WTC11 (cell line): ENCODE data around the gene PTPA. TPM values are rescaled to one million over a fixed set of nuclear protein-coding genes. Genes with fewer than 3 reads are reported as not detected.
"Not testable (repeated sequence)": the region's sequence is repeated elsewhere in the genome, so short reads cannot be mapped to it uniquely, and the experiment has no call there.

ENCODE experiments used
- ATAC-seq: fragments of 200-7000 bp; cut with Tn5 transposase; 2 replicates; pipeline ENCODE4 v1.10.0; 2021; ENCODE audit warnings: mild to moderate bottlenecking, moderate library complexity
- CTCF ChIA-PET: fragments of 300-600 bp; sonication (Branson Sonifier 250); formaldehyde crosslinking; loops from one replicate; lab custom pipeline; 2021; ENCODE audit warnings: antibody characterized with exemption; lab: Charles Lee
- POLR2A ChIA-PET: fragments of 350-600 bp; sonication (Branson Sonifier 250); formaldehyde crosslinking; loops from one replicate; lab custom pipeline; 2021; ENCODE audit warnings: antibody characterized with exemption; lab: Charles Lee
- DNase-seq: peaks from one replicate; pipeline ENCODE4 v3.0.0; 2021; ENCODE audit warnings: low spot score
- H3K27ac Mint-ChIP-seq: 2 replicates; pipeline ENCODE4 v1.8.0; 2021; ENCODE audit warnings: mixed read lengths
- H3K27me3 Mint-ChIP-seq: 2 replicates; pipeline ENCODE4 v1.8.0; 2021; ENCODE audit warnings: low read depth, mild to moderate bottlenecking, moderate library complexity, mixed read lengths
- H3K36me3 Mint-ChIP-seq: 2 replicates; pipeline ENCODE4 v1.8.0; 2021; ENCODE audit warnings: mixed read lengths
- H3K4me1 Mint-ChIP-seq: 2 replicates; pipeline ENCODE4 v1.8.0; 2022; ENCODE audit warnings: mixed read lengths
- H3K4me3 Mint-ChIP-seq: 2 replicates; pipeline ENCODE4 v1.8.0; 2021; ENCODE audit warnings: mild to moderate bottlenecking, moderate library complexity, mixed read lengths
- H3K9me3 Mint-ChIP-seq: 2 replicates; pipeline ENCODE4 v1.8.0; 2021; ENCODE audit warnings: mixed read lengths
- ATF6 ChIP-seq: sonication (generic); formaldehyde crosslinking; IDR thresholded peaks from 2 replicates; pipeline ENCODE4 v1.8.1; 2023; ENCODE audit warnings: mild to moderate bottlenecking, missing genetic modification reagents
- CREB1 ChIP-seq: sonication (generic); formaldehyde crosslinking; IDR thresholded peaks from 2 replicates; pipeline ENCODE4 v1.8.0; 2023; ENCODE audit warnings: mild to moderate bottlenecking, missing genetic modification reagents
- ERG ChIP-seq: fragments of 250-450 bp; sonication (Bioruptor Pico); IDR thresholded peaks from 2 replicates; pipeline ENCODE4 v1.8.0; 2021; ENCODE audit warnings: mild to moderate bottlenecking
- ESRRA ChIP-seq: sonication (generic); formaldehyde crosslinking; IDR thresholded peaks from 2 replicates; pipeline ENCODE4 v1.8.1; 2022; ENCODE audit warnings: mild to moderate bottlenecking, missing genetic modification reagents, borderline replicate concordance
- FOXK1 ChIP-seq: sonication (generic); formaldehyde crosslinking; IDR thresholded peaks from 2 replicates; pipeline ENCODE4 v1.8.0; 2022; ENCODE audit warnings: mild to moderate bottlenecking, moderate library complexity, missing genetic modification reagents
- GABPB1 ChIP-seq: sonication (generic); formaldehyde crosslinking; IDR thresholded peaks from 2 replicates; pipeline ENCODE4 v1.8.1; 2023; ENCODE audit warnings: mild to moderate bottlenecking, missing genetic modification reagents
- HMGXB4 ChIP-seq: sonication (generic); formaldehyde crosslinking; IDR thresholded peaks from 2 replicates; pipeline ENCODE4 v1.8.1; 2023; ENCODE audit warnings: mild to moderate bottlenecking, moderate library complexity, missing genetic modification reagents
- NFE2L1 ChIP-seq: sonication (generic); formaldehyde crosslinking; IDR thresholded peaks from 2 replicates; pipeline ENCODE4 v1.8.1; 2023; ENCODE audit warnings: missing genetic modification reagents
- NFYB ChIP-seq: sonication (generic); formaldehyde crosslinking; conservative IDR thresholded peaks from 2 replicates; pipeline ENCODE4 v1.8.0; 2022; ENCODE audit warnings: low read depth, missing genetic modification reagents
- NR3C1 ChIP-seq: sonication (generic); formaldehyde crosslinking; conservative IDR thresholded peaks from 2 replicates; pipeline ENCODE4 v1.8.1; 2023; ENCODE audit warnings: low read depth, mild to moderate bottlenecking, missing genetic modification reagents
- RORB ChIP-seq: fragments of 250-450 bp; sonication (Bioruptor Pico); IDR thresholded peaks from 2 replicates; pipeline ENCODE4 v1.9.0; 2021; ENCODE audit warnings: mild to moderate bottlenecking
- STAT6 ChIP-seq: sonication (generic); formaldehyde crosslinking; conservative IDR thresholded peaks from 2 replicates; pipeline ENCODE4 v1.8.1; 2023; ENCODE audit warnings: mild to moderate bottlenecking, low read depth, missing genetic modification reagents, moderate library complexity
- TEAD4 ChIP-seq: sonication (generic); formaldehyde crosslinking; IDR thresholded peaks from 2 replicates; pipeline ENCODE4 v1.8.0; 2022; ENCODE audit warnings: mild to moderate bottlenecking, missing genetic modification reagents
- ZNF219 ChIP-seq: sonication (generic); formaldehyde crosslinking; IDR thresholded peaks from 2 replicates; pipeline ENCODE4 v1.8.0; 2023; ENCODE audit warnings: missing genetic modification reagents, mild to moderate bottlenecking, borderline replicate concordance
- ZNF317 ChIP-seq: sonication (generic); formaldehyde crosslinking; IDR thresholded peaks from 2 replicates; pipeline ENCODE4 v1.8.1; 2023; ENCODE audit warnings: low read depth, mild to moderate bottlenecking, moderate library complexity, missing genetic modification reagents, borderline replicate concordance
- total RNA-seq: library from RNA; stranded (reverse); gene quantifications from 3 replicates; pipeline ENCODE4 v1.2.3, GENCODE V29; 2021
- TF ChIP-seq, protein P1 (sequence below): fragments of 250-450 bp; sonication (Bioruptor Pico); IDR thresholded peaks from 2 replicates; pipeline ENCODE4 v1.9.0; 2021; ENCODE audit warnings: moderate library complexity, mild to moderate bottlenecking, inconsistent platforms, borderline replicate concordance
- TF ChIP-seq, protein P2 (sequence below): fragments of 200-600 bp; IDR thresholded peaks from 2 replicates; pipeline ENCODE4 v1.8.0; 2022; ENCODE audit warnings: antibody characterized with exemption

Gene PTPA
- total RNA-seq, 1 experiment from 2014 or later = 186 TPM

GRCh38 chr9:129111528-129112151 lies 425 bp downstream of the PTPA start (continued):
- TF ChIP-seq NR3C1 (CRISPR knock-in tag) (no peak), ZNF219 (CRISPR knock-in tag) (no peak), NFYB (no peak), NFE2L1 (no peak)
- TF ChIP-seq, protein P1, sequence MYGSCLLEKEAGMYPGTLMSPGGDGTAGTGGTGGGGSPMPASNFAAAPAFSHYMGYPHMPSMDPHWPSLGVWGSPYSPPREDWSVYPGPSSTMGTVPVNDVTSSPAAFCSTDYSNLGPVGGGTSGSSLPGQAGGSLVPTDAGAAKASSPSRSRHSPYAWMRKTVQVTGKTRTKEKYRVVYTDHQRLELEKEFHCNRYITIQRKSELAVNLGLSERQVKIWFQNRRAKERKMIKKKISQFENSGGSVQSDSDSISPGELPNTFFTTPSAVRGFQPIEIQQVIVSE (CRISPR knock-in tag) = no peak

DNA sequence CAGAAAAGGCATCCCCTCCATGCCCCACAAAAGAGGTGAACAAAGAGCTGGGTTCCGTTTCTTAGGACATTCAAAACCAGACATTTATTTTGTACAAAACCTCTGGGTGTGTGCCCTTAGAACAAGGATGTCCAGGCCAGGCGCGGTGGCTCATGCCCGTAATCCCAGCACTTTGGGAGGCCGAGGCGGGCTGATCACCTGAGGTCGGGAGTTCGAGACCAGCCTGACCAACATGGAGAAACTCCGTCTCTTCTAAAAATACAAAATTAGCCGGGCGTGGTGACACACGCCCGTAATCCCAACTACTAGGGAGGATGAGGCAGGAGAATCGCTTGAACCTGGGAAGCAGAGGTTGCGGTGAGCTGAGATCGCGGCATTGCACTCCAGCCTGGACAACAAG lies 1.3 kb downstream of the PTPA start:
- ATAC-seq, DNase-seq, H3K9me3 Mint-ChIP-seq, H3K36me3 Mint-ChIP-seq: not testable (repeated sequence)
- H3K4me1 Mint-ChIP-seq = peaks cover 24% of the 10 kb centered on the region
- CTCF ChIA-PET = interaction anchor here (0.6 to 2.9 kb wide), 4 partner anchors 15 to 514 kb away, joined by 3 to 19 read pairs (median 3); partner anchors contain the start of genes NTMT1 and SH3GLB2
- H3K27me3 Mint-ChIP-seq = peaks cover 17% of the 10 kb centered on the region
- peak overlapping the region; percentile 93 for H3K4me3 Mint-ChIP-seq
- H3K27ac Mint-ChIP-seq = peak overlapping the region; percentile 88; the same call in 1 of the 2 replicates
- POLR2A ChIA-PET = interaction anchor here (0.6 kb wide), 2 partner anchors 49 to 66 kb away, joined by 3 to 8 read pairs; partner anchors contain the start of gene IER5L

DNA sequence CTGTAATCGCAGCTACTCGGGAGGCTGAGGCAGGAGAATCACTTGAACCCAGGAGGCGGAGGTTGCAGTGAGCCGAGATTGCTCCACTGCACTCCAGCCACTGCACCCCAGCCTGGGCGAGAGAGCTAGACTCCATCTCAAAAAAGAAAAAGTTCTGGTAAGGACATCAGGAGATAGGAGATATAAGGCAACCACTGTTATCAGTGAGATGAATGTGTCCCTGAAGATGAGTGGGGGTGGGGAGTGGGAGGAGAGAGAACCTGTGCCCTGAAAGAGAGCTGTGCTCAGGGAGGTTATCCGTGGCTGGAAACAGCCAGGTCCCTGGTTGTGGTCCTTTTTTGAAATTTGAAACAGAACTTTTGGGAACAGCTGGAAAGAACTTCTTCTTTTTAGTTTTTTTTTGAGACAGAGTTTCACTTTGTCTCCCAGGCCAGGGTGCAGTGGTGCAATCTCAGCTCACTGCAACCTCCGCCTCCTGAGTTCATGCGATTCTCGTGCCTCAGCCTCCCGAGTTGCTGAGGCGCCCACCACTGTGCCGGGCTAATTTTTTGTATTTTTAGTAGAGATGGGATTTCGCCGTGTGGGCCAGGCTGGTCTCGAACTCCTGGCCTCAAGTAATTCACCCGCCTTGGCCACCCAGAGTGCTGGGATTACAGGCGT lies 2.6 kb downstream of the PTPA start:
- 0 out of 2 replicates have a peak, but pooled peaks cover 5% of the 10 kb centered on the region for H3K36me3 Mint-ChIP-seq
- ATAC-seq = no peak
- peaks cover 24% of the 10 kb centered on the region for H3K4me1 Mint-ChIP-seq
- H3K27me3 Mint-ChIP-seq = peaks cover 14% of the 10 kb centered on the region
- POLR2A ChIA-PET = no interaction called here
- H3K9me3 Mint-ChIP-seq = no peaks in the 10 kb centered on the region
- DNase-seq = no peak
- no peak overlapping the region for H3K27ac Mint-ChIP-seq
- TF ChIP-seq GABPB1 (CRISPR knock-in tag) (no peak), CREB1 (CRISPR knock-in tag) (no peak), STAT6 (CRISPR knock-in tag) (no peak), ATF6 (CRISPR knock-in tag) (no peak), ZNF317 (CRISPR knock-in tag) (no peak), ERG (no peak), TEAD4 (no peak), RORB (CRISPR knock-in tag) (no peak), HMGXB4 (CRISPR knock-in tag) (no peak), ESRRA (CRISPR knock-in tag) (no peak), FOXK1 (no peak)
- TF ChIP-seq, protein P2, sequence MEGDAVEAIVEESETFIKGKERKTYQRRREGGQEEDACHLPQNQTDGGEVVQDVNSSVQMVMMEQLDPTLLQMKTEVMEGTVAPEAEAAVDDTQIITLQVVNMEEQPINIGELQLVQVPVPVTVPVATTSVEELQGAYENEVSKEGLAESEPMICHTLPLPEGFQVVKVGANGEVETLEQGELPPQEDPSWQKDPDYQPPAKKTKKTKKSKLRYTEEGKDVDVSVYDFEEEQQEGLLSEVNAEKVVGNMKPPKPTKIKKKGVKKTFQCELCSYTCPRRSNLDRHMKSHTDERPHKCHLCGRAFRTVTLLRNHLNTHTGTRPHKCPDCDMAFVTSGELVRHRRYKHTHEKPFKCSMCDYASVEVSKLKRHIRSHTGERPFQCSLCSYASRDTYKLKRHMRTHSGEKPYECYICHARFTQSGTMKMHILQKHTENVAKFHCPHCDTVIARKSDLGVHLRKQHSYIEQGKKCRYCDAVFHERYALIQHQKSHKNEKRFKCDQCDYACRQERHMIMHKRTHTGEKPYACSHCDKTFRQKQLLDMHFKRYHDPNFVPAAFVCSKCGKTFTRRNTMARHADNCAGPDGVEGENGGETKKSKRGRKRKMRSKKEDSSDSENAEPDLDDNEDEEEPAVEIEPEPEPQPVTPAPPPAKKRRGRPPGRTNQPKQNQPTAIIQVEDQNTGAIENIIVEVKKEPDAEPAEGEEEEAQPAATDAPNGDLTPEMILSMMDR = no peak
- TF ChIP-seq, all 79 proteins: peak for 0
- CTCF ChIA-PET = interaction anchor here (2.9 to 3.7 kb wide), 2 partner anchors 11 to 18 kb away, joined by 12 to 19 read pairs; no protein-coding TSS in a partner anchor
- H3K4me3 Mint-ChIP-seq = 0 out of 2 replicates have a peak overlapping the region, but pooled peaks have one; percentile 8
